Thoracic aorta (tissue), 2 donors: ENCODE data around the gene SNAPIN. TPM values are rescaled to one million over a fixed set of nuclear protein-coding genes. Genes with fewer than 3 reads are reported as not detected.

Experiments
- ATAC-seq: fragments of 150-250 bp; one replicate; pipeline ENCODE4 v1.8.0; 2017; ENCODE audit warnings: low read depth; ENCODE audit not compliant: insufficient number of reproducible peaks, low FRiP score
- DNase-seq: peaks from one replicate; pipeline ENCODE4 v3.0.0-alpha.2; 2020; ENCODE audit warnings: low spot score
- H3K27ac ChIP-seq, 2 donors: fragments of 200-600 bp; sonication (generic); 1 replicate in 1 of 2; 2 replicates in 1 of 2; pipeline ENCODE4 v1.5.1; 2016; ENCODE audit warnings: mild to moderate bottlenecking in 2 of 2, moderate library complexity in 2 of 2
- H3K27me3 ChIP-seq: fragments of 200-600 bp; sonication (generic); replicated peaks from 2 replicates; pipeline ENCODE4 v1.6.0; 2016; ENCODE audit warnings: mild to moderate bottlenecking; ENCODE audit not compliant: insufficient read depth
- H3K36me3 ChIP-seq: fragments of 200-600 bp; sonication (generic); one replicate; pipeline ENCODE4 v1.5.1; 2016
- H3K4me1 ChIP-seq, 2 donors: fragments of 200-600 bp; sonication (generic); 1 replicate in 1 of 2; 2 replicates in 1 of 2; pipeline versions ENCODE4 v1.5.1 to v1.6.0; 2016; ENCODE audit warnings: low read depth in 2 of 2, mild to moderate bottlenecking in 1 of 2; ENCODE audit not compliant: control insufficient read depth in 1 of 2
- H3K4me3 ChIP-seq: fragments of 200-600 bp; sonication (generic); 2 replicates; pipeline ENCODE4 v1.5.1; 2016; ENCODE audit warnings: mild to moderate bottlenecking
- H3K9me3 ChIP-seq: fragments of 200-600 bp; sonication (generic); 2 replicates; pipeline ENCODE4 v1.5.1; 2016
- total RNA-seq, 2 donors: library from RNA; depleted of rRNA; stranded (reverse); fragments of >200 nt; gene quantifications; one replicate each; pipeline versions ENCODE4 v1.1.0 to v1.2.3, GENCODE V29; 2016
- TF ChIP-seq, protein P1 (sequence below): fragments of 200-600 bp; sonication (generic); IDR thresholded peaks from one replicate; pipeline ENCODE4 v1.5.1; 2019; ENCODE audit warnings: antibody characterized with exemption

SNAPIN gene
- total RNA-seq, 2 donors from 2014 or later = 37.9 to 41.6 TPM

DNA sequence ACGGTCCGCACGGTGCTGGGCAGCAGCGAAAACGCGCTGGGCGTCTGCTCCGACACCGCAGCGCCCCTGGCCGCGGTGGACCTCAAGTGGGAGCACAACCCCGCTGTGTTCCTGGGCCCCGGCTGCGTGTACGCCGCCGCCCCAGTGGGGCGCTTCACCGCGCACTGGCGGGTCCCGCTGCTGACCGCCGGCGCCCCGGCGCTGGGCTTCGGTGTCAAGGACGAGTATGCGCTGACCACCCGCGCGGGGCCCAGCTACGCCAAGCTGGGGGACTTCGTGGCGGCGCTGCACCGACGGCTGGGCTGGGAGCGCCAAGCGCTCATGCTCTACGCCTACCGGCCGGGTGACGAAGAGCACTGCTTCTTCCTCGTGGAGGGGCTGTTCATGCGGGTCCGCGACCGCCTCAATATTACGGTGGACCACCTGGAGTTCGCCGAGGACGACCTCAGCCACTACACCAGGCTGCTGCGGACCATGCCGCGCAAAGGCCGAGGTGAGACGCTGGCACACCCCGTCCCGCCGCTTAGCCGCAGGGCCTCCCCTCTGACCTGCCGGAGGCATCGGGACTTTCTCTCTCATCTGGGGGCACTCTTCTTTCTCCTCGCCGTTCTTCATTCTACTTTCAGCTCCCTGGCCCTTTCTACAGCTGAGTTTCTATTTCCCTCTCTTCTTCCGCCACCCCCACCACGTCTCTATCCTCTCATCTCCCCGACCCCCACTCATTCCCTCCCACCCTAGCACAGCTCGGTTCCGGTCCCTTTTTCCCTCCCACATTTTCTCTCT, 21.0 kb downstream of the SNAPIN start:
- Histone ChIP-seq H3K27me3 (no peaks in the 10 kb centered on the region), H3K27ac (peak overlapping the region; percentile 91 to 93), H3K36me3 (peaks cover 12% of the 10 kb centered on the region), H3K4me3 (peak overlapping the region; percentile 86), H3K4me1 (peaks cover 5 to 38% of the 10 kb centered on the region in 2 donors), H3K9me3 (no peaks in the 10 kb centered on the region)
- TF ChIP-seq, protein P1, sequence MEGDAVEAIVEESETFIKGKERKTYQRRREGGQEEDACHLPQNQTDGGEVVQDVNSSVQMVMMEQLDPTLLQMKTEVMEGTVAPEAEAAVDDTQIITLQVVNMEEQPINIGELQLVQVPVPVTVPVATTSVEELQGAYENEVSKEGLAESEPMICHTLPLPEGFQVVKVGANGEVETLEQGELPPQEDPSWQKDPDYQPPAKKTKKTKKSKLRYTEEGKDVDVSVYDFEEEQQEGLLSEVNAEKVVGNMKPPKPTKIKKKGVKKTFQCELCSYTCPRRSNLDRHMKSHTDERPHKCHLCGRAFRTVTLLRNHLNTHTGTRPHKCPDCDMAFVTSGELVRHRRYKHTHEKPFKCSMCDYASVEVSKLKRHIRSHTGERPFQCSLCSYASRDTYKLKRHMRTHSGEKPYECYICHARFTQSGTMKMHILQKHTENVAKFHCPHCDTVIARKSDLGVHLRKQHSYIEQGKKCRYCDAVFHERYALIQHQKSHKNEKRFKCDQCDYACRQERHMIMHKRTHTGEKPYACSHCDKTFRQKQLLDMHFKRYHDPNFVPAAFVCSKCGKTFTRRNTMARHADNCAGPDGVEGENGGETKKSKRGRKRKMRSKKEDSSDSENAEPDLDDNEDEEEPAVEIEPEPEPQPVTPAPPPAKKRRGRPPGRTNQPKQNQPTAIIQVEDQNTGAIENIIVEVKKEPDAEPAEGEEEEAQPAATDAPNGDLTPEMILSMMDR = no peak
- no peak for DNase-seq
- ATAC-seq = no peak

DNA sequence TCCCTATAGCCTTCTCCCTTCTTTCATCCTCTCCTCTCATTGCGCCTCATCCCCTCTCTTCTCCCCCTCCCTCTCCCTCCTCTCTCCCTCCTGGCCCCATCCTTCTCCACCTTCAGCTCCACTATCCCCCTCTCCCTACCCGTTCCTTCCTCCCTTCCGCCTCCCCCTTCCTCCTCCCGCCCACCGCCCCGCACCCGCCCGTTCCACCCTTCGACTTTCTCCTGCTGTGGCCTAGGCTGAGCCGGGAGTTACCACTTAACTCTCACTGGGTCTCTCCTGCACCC, 21.6 kb downstream of the SNAPIN start:
- DNase-seq (no peak), ATAC-seq (no peak)
- Histone ChIP-seq H3K9me3 (no peaks in the 10 kb centered on the region), H3K27ac (peak overlapping the region; percentile 91 to 93), H3K4me1 (peaks cover 5 to 38% of the 10 kb centered on the region in 2 donors), H3K27me3 (no peaks in the 10 kb centered on the region), H3K4me3 (peak overlapping the region; percentile 86), H3K36me3 (peaks cover 16% of the 10 kb centered on the region)
- TF ChIP-seq, protein P1 = no peak

DNA sequence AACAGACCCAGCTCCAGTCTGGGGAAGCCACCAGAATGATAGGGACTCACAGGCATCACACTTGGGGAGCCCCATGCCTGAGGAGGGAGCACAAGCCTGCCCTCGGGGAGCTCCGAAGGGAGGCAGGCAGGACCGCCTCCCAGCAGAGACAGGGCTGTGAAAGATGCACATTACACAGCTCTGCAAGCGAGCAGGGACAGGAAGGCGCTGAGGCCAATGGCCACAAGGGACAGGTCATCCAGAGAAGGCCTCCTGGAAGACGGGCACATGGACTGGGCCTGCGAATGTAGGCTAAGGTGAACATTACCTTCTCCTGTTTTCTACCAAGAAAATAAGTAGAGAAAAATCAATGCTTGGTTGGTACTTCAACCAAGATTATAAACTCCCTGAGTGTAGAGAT, 24.2 kb downstream of the SNAPIN start:
- Histone ChIP-seq H3K36me3 (peaks cover 42% of the 10 kb centered on the region), H3K27ac (peak overlapping the region in 1 of 2 donors; percentile 74), H3K27me3 (no peaks in the 10 kb centered on the region), H3K4me1 (peaks cover 5 to 38% of the 10 kb centered on the region in 2 donors), H3K9me3 (no peaks in the 10 kb centered on the region), H3K4me3 (no peak overlapping the region)
- TF ChIP-seq, protein P1 = no peak
- DNase-seq (no peak), ATAC-seq (no peak)

DNA sequence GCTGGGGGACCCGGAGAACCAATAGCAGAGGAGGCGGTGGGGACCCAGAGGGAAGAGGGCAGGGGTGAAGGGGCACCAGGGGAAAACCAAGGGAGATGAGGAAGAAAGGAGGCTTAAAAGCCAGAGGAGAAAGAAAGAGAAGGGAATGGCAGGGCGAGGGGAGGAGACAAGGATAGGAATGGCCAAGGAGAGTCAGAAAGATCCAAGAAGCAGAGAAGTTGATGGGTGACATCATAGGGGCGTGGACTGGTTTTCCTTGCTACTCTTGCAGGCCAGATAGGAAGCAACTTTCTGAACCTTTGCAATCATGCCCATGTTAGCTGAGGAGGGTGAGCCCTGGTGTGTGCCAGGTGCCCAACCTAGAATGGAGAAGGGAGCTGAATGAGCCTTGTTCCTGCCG, 25.4 kb downstream of the SNAPIN start:
- Histone ChIP-seq H3K36me3 (peaks cover 53% of the 10 kb centered on the region), H3K4me3 (no peak overlapping the region), H3K9me3 (no peaks in the 10 kb centered on the region), H3K4me1 (peaks cover 5 to 38% of the 10 kb centered on the region in 2 donors), H3K27ac (peak overlapping the region; percentile 74 to 77), H3K27me3 (no peaks in the 10 kb centered on the region)
- DNase-seq = no peak
- no peak for ATAC-seq
- TF ChIP-seq, protein P1 = no peak

DNA sequence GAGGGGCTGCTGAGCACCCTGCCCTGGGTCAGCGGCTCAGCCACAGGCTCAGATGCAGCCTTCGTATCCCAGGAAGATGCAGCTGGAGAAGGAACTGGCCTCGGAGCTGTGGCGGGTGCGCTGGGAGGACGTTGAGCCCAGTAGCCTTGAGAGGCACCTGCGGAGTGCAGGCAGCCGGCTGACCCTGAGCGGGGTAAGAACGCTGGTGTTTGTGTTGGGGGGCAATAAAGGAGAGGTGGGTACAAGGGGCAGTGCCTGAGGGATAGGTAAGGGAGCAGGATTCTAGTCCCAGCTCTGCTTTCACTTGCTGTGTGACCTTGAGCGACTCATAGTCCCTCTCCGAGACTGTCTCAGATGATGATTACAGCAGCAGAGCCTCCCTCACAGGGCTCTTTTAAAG, 26.4 kb downstream of the SNAPIN start:
- Histone ChIP-seq H3K27me3 (no peaks in the 10 kb centered on the region), H3K27ac (peak overlapping the region; percentile 1 to 74), H3K36me3 (peaks cover 63% of the 10 kb centered on the region), H3K4me1 (peaks cover 5 to 38% of the 10 kb centered on the region in 2 donors), H3K4me3 (no peak overlapping the region), H3K9me3 (no peaks in the 10 kb centered on the region)
- TF ChIP-seq, protein P1 = no peak
- DNase-seq (no peak), ATAC-seq (no peak)
